GM12874 (cell line): ENCODE results near the gene PDHA1.

Experiments
- CTCF ChIP-seq: IDR thresholded peaks from 2 replicates; pipeline ENCODE4 v1.5.1; 2011; ENCODE audit warnings: low read depth, mild to moderate bottlenecking, control low read depth, low read length, moderate library complexity; ENCODE audit not compliant: insufficient read depth

Gene PDHA1

GRCh38 chrX:19343535-19344408 lies at the start of gene PDHA1:
TSS of gene PDHA1 (plus strand) at chrX:19343927. CDS start at chrX:19344038, 111 bp downstream.
- no peak for TF ChIP-seq CTCF

GRCh38 chrX:19303256-19303880 lies 40.4 kb upstream of the PDHA1 start:
- TF ChIP-seq CTCF = no peak

- TF ChIP-seq CTCF = no peak
Measured at GRCh38 chrX:19326567-19326966, 17.2 kb upstream of the PDHA1 start.

GRCh38 chrX:19331831-19332230 lies 11.9 kb upstream of the PDHA1 start:
- TF ChIP-seq CTCF = no peak

- TF ChIP-seq CTCF = no peak
Measured at GRCh38 chrX:19332983-19333382, 10.7 kb upstream of the PDHA1 start.

GRCh38 chrX:19334945-19335626 lies 8.6 kb upstream of the PDHA1 start:
- TF ChIP-seq CTCF = peak; percentile 45; the same call in 1 of the 2 replicates

GRCh38 chrX:19342331-19342906 lies 1.3 kb upstream of the PDHA1 start:
- TF ChIP-seq CTCF = no peak
